Neural progenitor cell (in vitro differentiated cells): Measurements from ENCODE around the gene SUGP1. TPM values are rescaled to one million over a fixed set of nuclear protein-coding genes. Genes with fewer than 3 reads are reported as not detected.

Experiments
- DNase-seq: peaks from one replicate; pipeline ENCODE4 v3.0.0-alpha.2; 2016; ENCODE audit warnings: low spot score
- H2AFZ ChIP-seq: fragments of 200-600 bp; sonication (generic); replicated peaks from 2 replicates; pipeline ENCODE4 v1.6.1; 2016; ENCODE audit warnings: antibody characterized with exemption
- H3F3A ChIP-seq: fragments of 200-600 bp; sonication (generic); 2 replicates; pipeline ENCODE4 v1.6.1; 2016; ENCODE audit warnings: antibody characterized with exemption, low read depth
- H3K27ac ChIP-seq: fragments of 200-600 bp; sonication (generic); 2 replicates; pipeline ENCODE4 v1.5.1; 2016; ENCODE audit warnings: mild to moderate bottlenecking
- H3K27me3 ChIP-seq: fragments of 200-600 bp; sonication (generic); 2 replicates; pipeline ENCODE4 v1.6.1; 2016; ENCODE audit warnings: mild to moderate bottlenecking, moderate library complexity
- H3K36me3 ChIP-seq: fragments of 200-600 bp; sonication (generic); 2 replicates; pipeline ENCODE4 v1.5.1; 2016
- H3K4me1 ChIP-seq: fragments of 200-600 bp; sonication (generic); 2 replicates; pipeline ENCODE4 v1.6.1; 2016; ENCODE audit warnings: mixed run types
- H3K4me2 ChIP-seq: fragments of 200-600 bp; sonication (generic); 2 replicates; pipeline ENCODE4 v1.6.1; 2016
- H3K4me3 ChIP-seq: fragments of 200-600 bp; sonication (generic); 2 replicates; pipeline ENCODE4 v1.5.1; 2016
- H3K79me2 ChIP-seq: fragments of 200-600 bp; sonication (generic); 2 replicates; pipeline ENCODE4 v1.6.1; 2016; ENCODE audit warnings: low read depth
- H3K9ac ChIP-seq: fragments of 200-600 bp; sonication (generic); 2 replicates; pipeline ENCODE4 v1.6.1; 2016
- H3K9me3 ChIP-seq: fragments of 200-600 bp; sonication (generic); 2 replicates; pipeline ENCODE4 v1.5.1; 2016; ENCODE audit warnings: low read depth
- H4K20me1 ChIP-seq: fragments of 200-600 bp; sonication (generic); 2 replicates; pipeline ENCODE4 v1.6.1; 2016; ENCODE audit warnings: low read depth
- H3K27ac Mint-ChIP-seq: 3 replicates; pipeline ENCODE4 v1.8.0; 2021; ENCODE audit warnings: mixed read lengths
- H3K27me3 Mint-ChIP-seq: 2 replicates; pipeline ENCODE4 v1.8.0; 2022; ENCODE audit warnings: low read depth, mild to moderate bottlenecking, inconsistent platforms, moderate library complexity, mixed read lengths; ENCODE audit not compliant: insufficient read depth
- H3K36me3 Mint-ChIP-seq: 3 replicates; pipeline ENCODE4 v1.8.0; 2021; ENCODE audit warnings: mixed read lengths
- H3K4me1 Mint-ChIP-seq: 3 replicates; pipeline ENCODE4 v1.8.0; 2021; ENCODE audit warnings: mixed read lengths
- H3K4me3 Mint-ChIP-seq: 3 replicates; pipeline ENCODE4 v1.8.0; 2021; ENCODE audit warnings: mild to moderate bottlenecking, moderate library complexity, mixed read lengths
- H3K9me3 Mint-ChIP-seq: 3 replicates; pipeline ENCODE4 v1.8.0; 2020; ENCODE audit warnings: mixed read lengths
- EZH2 ChIP-seq: fragments of 200-600 bp; sonication (generic); IDR thresholded peaks from 2 replicates; pipeline ENCODE4 v1.6.1; 2017; ENCODE audit warnings: antibody characterized with exemption, mild to moderate bottlenecking, moderate library complexity
- EZH2phosphoT487 ChIP-seq: fragments of 200-600 bp; sonication (generic); IDR thresholded peaks from 2 replicates; pipeline ENCODE4 v1.6.1; 2017; ENCODE audit warnings: antibody characterized with exemption
- total RNA-seq: library from RNA; depleted of rRNA; stranded (reverse); fragments of >200 nt; gene quantifications from 2 replicates; pipeline ENCODE4 v1.2.3, GENCODE V29; 2015; ENCODE audit warnings: low replicate concordance
- TF ChIP-seq, protein P1 (sequence below): fragments of 200-600 bp; sonication (generic); IDR thresholded peaks from 2 replicates; pipeline ENCODE4 v1.5.1; 2017; ENCODE audit warnings: antibody characterized with exemption, mild to moderate bottlenecking

SUGP1 gene
- total RNA-seq, 1 donor from 2014 or later = 46.1 TPM

DNA sequence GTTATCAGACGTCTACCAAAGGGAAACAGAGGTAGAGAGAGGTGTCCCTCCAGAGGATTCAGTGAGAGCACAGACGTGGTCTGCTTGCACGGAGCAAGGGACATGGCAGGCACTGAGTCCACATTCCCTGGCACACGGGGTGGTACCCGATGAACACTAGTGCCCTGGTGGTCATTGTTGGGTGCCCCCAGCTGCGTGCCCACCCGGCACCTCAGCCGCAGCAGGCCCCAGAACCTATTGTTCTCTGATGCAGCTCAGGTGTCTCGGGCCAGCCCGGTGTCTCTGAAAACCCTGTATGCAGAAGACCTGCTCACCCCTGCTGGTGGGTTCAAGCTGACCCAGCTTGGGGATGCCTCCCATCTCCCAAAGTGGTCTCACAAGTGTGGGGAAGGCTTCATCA is 11.9 kb downstream of the SUGP1 start:
- no peaks in the 10 kb centered on the region for H3K9me3 Mint-ChIP-seq
- no peaks in the 10 kb centered on the region for H3K79me2 ChIP-seq
- H3K4me3 ChIP-seq = no peak overlapping the region
- no peaks in the 10 kb centered on the region for H3K36me3 ChIP-seq
- no peak for DNase-seq
- H3K9me3 ChIP-seq = no peaks in the 10 kb centered on the region
- H4K20me1 ChIP-seq = peaks cover 20% of the 10 kb centered on the region
- no peaks in the 10 kb centered on the region for H3K4me1 ChIP-seq
- H3K27me3 ChIP-seq = no peaks in the 10 kb centered on the region
- no peak for TF ChIP-seq EZH2
- TF ChIP-seq EZH2phosphoT487 = no peak
- TF ChIP-seq, protein P1, sequence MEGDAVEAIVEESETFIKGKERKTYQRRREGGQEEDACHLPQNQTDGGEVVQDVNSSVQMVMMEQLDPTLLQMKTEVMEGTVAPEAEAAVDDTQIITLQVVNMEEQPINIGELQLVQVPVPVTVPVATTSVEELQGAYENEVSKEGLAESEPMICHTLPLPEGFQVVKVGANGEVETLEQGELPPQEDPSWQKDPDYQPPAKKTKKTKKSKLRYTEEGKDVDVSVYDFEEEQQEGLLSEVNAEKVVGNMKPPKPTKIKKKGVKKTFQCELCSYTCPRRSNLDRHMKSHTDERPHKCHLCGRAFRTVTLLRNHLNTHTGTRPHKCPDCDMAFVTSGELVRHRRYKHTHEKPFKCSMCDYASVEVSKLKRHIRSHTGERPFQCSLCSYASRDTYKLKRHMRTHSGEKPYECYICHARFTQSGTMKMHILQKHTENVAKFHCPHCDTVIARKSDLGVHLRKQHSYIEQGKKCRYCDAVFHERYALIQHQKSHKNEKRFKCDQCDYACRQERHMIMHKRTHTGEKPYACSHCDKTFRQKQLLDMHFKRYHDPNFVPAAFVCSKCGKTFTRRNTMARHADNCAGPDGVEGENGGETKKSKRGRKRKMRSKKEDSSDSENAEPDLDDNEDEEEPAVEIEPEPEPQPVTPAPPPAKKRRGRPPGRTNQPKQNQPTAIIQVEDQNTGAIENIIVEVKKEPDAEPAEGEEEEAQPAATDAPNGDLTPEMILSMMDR = no peak
- H3K9ac ChIP-seq = no peak overlapping the region
- H3K27ac ChIP-seq = no peak overlapping the region
- H2AFZ ChIP-seq = no peak overlapping the region
- no peak overlapping the region for H3K4me2 ChIP-seq
- H3K27ac Mint-ChIP-seq = no peak overlapping the region
- H3K36me3 Mint-ChIP-seq = peaks cover 18% of the 10 kb centered on the region
- H3K27me3 Mint-ChIP-seq = peaks cover 4% of the 10 kb centered on the region
- H3K4me3 Mint-ChIP-seq = no peak overlapping the region
- no peaks in the 10 kb centered on the region for H3K4me1 Mint-ChIP-seq
- no peaks in the 10 kb centered on the region for H3F3A ChIP-seq

DNA sequence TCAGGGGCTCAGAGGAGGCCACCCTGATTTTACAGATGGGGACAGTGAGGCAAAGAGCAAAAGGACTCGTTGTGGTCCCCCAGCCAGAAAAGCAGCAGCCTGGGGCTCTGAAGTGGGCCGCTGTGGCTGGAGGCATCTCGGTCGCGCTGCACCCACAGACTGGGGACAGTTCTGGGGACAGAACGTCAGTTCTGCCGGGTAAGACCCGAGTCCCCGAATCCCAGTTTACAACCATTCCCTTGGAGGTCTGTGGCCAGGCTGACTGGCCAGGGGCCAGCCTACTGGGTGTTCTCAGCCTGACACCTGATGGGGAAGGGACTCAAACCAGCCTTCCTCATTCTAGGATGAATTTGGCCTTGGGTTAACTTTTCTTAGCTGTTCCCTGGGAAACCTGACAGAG is 14.1 kb downstream of the SUGP1 start:
- H3K27me3 Mint-ChIP-seq = peaks cover 2% of the 10 kb centered on the region
- Histone ChIP-seq H3K4me3 (no peak overlapping the region), H3K27ac (no peak overlapping the region), H2AFZ (no peak overlapping the region), H3K27me3 (no peaks in the 10 kb centered on the region), H3K4me1 (no peaks in the 10 kb centered on the region), H3K9ac (no peak overlapping the region), H4K20me1 (peaks cover 11% of the 10 kb centered on the region), H3F3A (no peaks in the 10 kb centered on the region), H3K36me3 (no peaks in the 10 kb centered on the region), H3K79me2 (no peaks in the 10 kb centered on the region), H3K4me2 (no peak overlapping the region), H3K9me3 (no peaks in the 10 kb centered on the region)
- peaks cover 20% of the 10 kb centered on the region for H3K36me3 Mint-ChIP-seq
- no peak for DNase-seq
- TF ChIP-seq EZH2phosphoT487 (no peak), EZH2 (no peak)
- TF ChIP-seq, protein P1 = no peak
- H3K4me1 Mint-ChIP-seq = no peaks in the 10 kb centered on the region
- no peak overlapping the region for H3K27ac Mint-ChIP-seq
- H3K9me3 Mint-ChIP-seq = no peaks in the 10 kb centered on the region
- H3K4me3 Mint-ChIP-seq = no peak overlapping the region

DNA sequence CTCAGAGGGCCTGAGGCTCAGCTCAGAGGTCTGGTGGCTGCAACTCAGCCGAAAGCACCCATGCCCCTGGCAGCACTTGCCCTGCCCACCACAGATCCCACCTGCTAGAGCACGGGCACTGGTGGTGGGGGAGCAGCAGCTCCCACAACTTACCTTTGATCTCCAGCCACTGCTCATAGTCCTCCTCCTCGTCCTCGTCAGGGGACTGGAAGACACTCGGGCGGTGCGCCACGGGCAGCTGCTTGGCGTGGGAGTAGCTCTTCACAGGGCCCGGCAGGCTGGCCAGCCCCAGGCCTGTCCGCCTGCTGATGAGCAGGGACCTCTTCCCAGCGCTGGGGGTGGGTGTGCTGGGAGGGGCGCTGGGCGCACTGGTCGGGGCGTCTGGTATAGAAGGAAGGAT is 14.6 kb downstream of the SUGP1 start:
- Histone ChIP-seq H2AFZ (no peak overlapping the region), H3K79me2 (no peaks in the 10 kb centered on the region), H4K20me1 (peaks cover 8% of the 10 kb centered on the region), H3K4me3 (no peak overlapping the region), H3K4me1 (no peaks in the 10 kb centered on the region), H3K27ac (no peak overlapping the region), H3K9me3 (no peaks in the 10 kb centered on the region), H3K27me3 (no peaks in the 10 kb centered on the region), H3K9ac (no peak overlapping the region), H3K36me3 (no peaks in the 10 kb centered on the region), H3F3A (no peaks in the 10 kb centered on the region), H3K4me2 (no peak overlapping the region)
- Mint-ChIP-seq H3K27ac (no peak overlapping the region), H3K36me3 (peaks cover 20% of the 10 kb centered on the region), H3K27me3 (peaks cover 2% of the 10 kb centered on the region), H3K4me1 (no peaks in the 10 kb centered on the region), H3K4me3 (no peak overlapping the region), H3K9me3 (no peaks in the 10 kb centered on the region)
- no peak for DNase-seq
- TF ChIP-seq, protein P1 = no peak
- TF ChIP-seq EZH2phosphoT487 (no peak), EZH2 (no peak)

DNA sequence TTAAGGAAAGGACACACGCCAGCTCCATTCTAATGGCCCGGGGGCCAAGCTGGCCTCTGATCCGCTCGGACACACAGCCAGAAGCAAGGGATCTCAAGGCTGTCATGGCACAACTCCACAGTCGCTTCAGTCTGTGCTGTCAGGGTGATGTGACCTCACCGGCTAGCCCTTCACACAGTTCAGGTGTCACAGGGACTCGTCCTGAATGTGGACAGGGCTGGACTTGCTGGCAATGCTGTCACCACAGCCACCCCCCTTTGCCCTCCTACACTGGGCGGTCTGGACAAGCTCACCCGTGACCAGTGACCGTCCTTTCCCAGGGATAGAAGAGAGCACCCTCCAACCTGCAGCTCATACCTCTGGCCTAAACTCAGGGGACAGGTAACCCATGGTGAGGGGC is 15.2 kb downstream of the SUGP1 start:
- Histone ChIP-seq H3K27ac (no peak overlapping the region), H3K4me3 (no peak overlapping the region), H3K9me3 (no peaks in the 10 kb centered on the region), H3K9ac (no peak overlapping the region), H3K27me3 (no peaks in the 10 kb centered on the region), H2AFZ (no peak overlapping the region), H3K79me2 (no peaks in the 10 kb centered on the region), H3K4me1 (no peaks in the 10 kb centered on the region), H4K20me1 (peaks cover 2% of the 10 kb centered on the region), H3K36me3 (no peaks in the 10 kb centered on the region), H3F3A (no peaks in the 10 kb centered on the region), H3K4me2 (no peak overlapping the region)
- H3K9me3 Mint-ChIP-seq = no peaks in the 10 kb centered on the region
- peaks cover 2% of the 10 kb centered on the region for H3K27me3 Mint-ChIP-seq
- H3K27ac Mint-ChIP-seq = no peak overlapping the region
- no peak for DNase-seq
- H3K36me3 Mint-ChIP-seq = peaks cover 20% of the 10 kb centered on the region
- TF ChIP-seq EZH2phosphoT487 = no peak
- no peak for TF ChIP-seq EZH2
- TF ChIP-seq, protein P1 = no peak
- H3K4me3 Mint-ChIP-seq = no peak overlapping the region
- H3K4me1 Mint-ChIP-seq = no peaks in the 10 kb centered on the region
